ENCODE results near the gene MAGEA10. TPM values are rescaled to one million over a fixed set of nuclear protein-coding genes. Genes with fewer than 3 reads are reported as not detected.

The MAGEA10 gene
- total RNA-seq, 1 experiment from 2014 or later, result not detected

DNA sequence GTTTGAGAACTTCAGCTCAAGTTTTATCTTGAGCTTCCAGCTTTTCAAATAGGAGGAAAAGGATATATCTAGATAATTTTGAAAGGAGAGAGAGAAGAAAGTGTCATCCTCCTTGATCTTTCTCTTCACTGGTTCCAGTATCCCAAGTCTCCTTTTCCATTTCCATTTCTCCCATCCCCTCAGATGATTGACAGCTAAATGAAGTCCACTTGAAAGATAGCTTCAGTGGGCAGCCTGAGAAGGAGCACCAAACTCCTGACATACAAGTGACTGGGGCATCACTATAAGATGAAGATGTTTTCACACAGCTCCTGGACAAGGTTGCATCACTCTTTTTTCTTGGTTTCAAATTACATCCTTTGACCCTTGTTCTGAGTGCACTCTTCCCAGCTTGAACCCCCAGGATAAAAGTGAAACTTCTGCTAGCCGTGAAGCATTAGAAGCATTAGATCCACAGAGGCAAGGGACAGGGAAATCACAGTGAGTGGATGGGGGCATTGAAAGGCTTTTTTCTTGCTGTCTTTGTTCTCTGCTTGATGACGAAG lies 17.5 kb upstream of the MAGEA10 start:
- POLR2A ChIA-PET (ENCODE audit: unreplicated experiment), result no interaction called here
- no peaks in the 10 kb centered on the region for H3K9me2 ChIP-seq (ENCODE audit: insufficient read depth)
- H3F3A ChIP-seq (ENCODE audit: insufficient read depth, low read depth), result no peaks in the 10 kb centered on the region
- no peaks in the 10 kb centered on the region for H3K27me3 ChIP-seq (ENCODE audit: insufficient read depth, low read depth)
- intact Hi-C loops (cut with micrococcal nuclease; ENCODE audit: unreplicated experiment), result no loop called here
- H3K27ac ChIP-seq, result no peak overlapping the region
- H3K9me3 ChIP-seq (ENCODE audit: insufficient read depth, low read depth), result no peaks in the 10 kb centered on the region
- BruUV-seq (replicated peaks), result no TSS peak
- no peaks in the 10 kb centered on the region for H3K79me2 ChIP-seq (ENCODE audit: low read depth)
- TF ChIP-seq EZH2 (IDR thresholded peaks at IDR 0.05; ENCODE audit: low read depth), result no peak
- no peak for TF ChIP-seq CTCF (conservative IDR thresholded peaks at IDR 0.05)
- peak in 1 of 2 experiments; percentile 2 for DNase-seq
- no peaks in the 10 kb centered on the region for H4K20me1 ChIP-seq (ENCODE audit: insufficient read depth)
- H3K4me3 ChIP-seq, result no peak overlapping the region
- no peaks in the 10 kb centered on the region for H3K36me3 ChIP-seq (ENCODE audit: low read depth)
- H3K4me1 ChIP-seq (replicated peaks; ENCODE audit: insufficient read depth), result peaks cover 9% of the 10 kb centered on the region
- CTCF ChIA-PET, result no interaction called here
- peak overlapping the region; percentile 45 for H3K4me2 ChIP-seq
- no peak overlapping the region for H2AFZ ChIP-seq

DNA sequence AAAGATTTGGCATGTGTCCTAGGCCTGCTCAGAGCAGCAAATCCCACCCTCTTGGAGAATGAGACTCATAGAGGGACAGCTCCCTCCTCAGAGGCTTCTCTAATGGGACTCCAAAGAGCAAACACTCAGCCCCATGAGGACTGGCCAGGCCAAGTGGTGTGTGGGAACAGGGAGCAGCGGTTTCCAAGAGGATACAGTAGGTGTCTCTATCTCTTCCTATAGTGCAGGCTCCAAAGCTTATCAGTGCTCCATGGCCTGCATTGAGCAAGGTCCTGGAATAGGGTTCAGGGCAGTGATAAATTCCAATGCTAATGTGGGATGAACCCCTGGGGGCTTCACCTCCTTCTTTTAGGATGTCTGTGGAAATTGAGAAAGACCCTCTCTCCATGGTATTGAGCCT lies 15.7 kb upstream of the MAGEA10 start:
- Histone ChIP-seq H3K27ac (no peak overlapping the region), H3F3A (ENCODE audit: insufficient read depth, low read depth) (no peaks in the 10 kb centered on the region), H3K9me2 (ENCODE audit: insufficient read depth) (no peaks in the 10 kb centered on the region), H4K20me1 (ENCODE audit: insufficient read depth) (no peaks in the 10 kb centered on the region), H3K9me3 (ENCODE audit: insufficient read depth, low read depth) (no peaks in the 10 kb centered on the region), H3K4me2 (no peak overlapping the region), H2AFZ (no peak overlapping the region), H3K36me3 (ENCODE audit: low read depth) (no peaks in the 10 kb centered on the region), H3K4me1 (replicated peaks; ENCODE audit: insufficient read depth) (peaks cover 9% of the 10 kb centered on the region), H3K79me2 (ENCODE audit: low read depth) (no peaks in the 10 kb centered on the region), H3K4me3 (no peak overlapping the region), H3K27me3 (ENCODE audit: insufficient read depth, low read depth) (no peaks in the 10 kb centered on the region)
- CTCF ChIA-PET, result no interaction called here
- no TSS peak for BruUV-seq (replicated peaks)
- intact Hi-C loops (cut with micrococcal nuclease; ENCODE audit: unreplicated experiment), result no loop called here
- POLR2A ChIA-PET (ENCODE audit: unreplicated experiment), result no interaction called here
- DNase-seq, result peak in 1 of 2 experiments; percentile 24
- TF ChIP-seq CTCF (conservative IDR thresholded peaks at IDR 0.05) (no peak), EZH2 (IDR thresholded peaks at IDR 0.05; ENCODE audit: low read depth) (no peak)

DNA sequence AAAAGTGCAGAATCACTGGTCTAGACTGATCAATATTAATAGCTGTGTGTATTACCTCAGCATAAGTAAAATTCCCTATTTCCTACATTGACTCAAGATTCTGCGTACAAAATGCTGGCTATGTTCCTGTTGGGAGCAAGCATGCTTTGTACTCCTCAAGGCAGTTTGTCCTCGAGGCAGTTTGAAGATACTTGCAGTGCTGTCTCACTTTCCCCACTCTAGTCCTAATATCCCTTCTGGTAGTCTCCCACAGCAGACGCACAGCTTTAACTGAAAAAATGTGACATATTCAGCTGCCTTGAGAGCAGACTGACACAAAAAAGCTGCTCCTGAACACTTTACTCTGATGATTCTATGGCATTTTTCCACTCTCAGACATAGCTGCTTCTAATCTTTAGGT lies 12.9 kb upstream of the MAGEA10 start:
- DNase-seq, result no peak
- BruUV-seq (replicated peaks), result no TSS peak
- Histone ChIP-seq H2AFZ (no peak overlapping the region), H4K20me1 (ENCODE audit: insufficient read depth) (no peaks in the 10 kb centered on the region), H3K4me3 (no peak overlapping the region), H3K9me3 (ENCODE audit: insufficient read depth, low read depth) (no peaks in the 10 kb centered on the region), H3K4me2 (no peak overlapping the region), H3F3A (ENCODE audit: insufficient read depth, low read depth) (no peaks in the 10 kb centered on the region), H3K27me3 (ENCODE audit: insufficient read depth, low read depth) (no peaks in the 10 kb centered on the region), H3K9me2 (ENCODE audit: insufficient read depth) (no peaks in the 10 kb centered on the region), H3K4me1 (replicated peaks; ENCODE audit: insufficient read depth) (peaks cover 9% of the 10 kb centered on the region), H3K36me3 (ENCODE audit: low read depth) (no peaks in the 10 kb centered on the region), H3K79me2 (ENCODE audit: low read depth) (no peaks in the 10 kb centered on the region), H3K27ac (no peak overlapping the region)
- POLR2A ChIA-PET (ENCODE audit: unreplicated experiment), result interaction anchor here (0.7 kb wide), 1 partner anchor 330 kb away, joined by 6 read pairs; no protein-coding TSS in a partner anchor
- CTCF ChIA-PET, result no interaction called here
- TF ChIP-seq EZH2 (IDR thresholded peaks at IDR 0.05; ENCODE audit: low read depth) (no peak), CTCF (conservative IDR thresholded peaks at IDR 0.05) (no peak)
- intact Hi-C loops (cut with micrococcal nuclease; ENCODE audit: unreplicated experiment), result no loop called here
